Right lobe of liver (tissue), 6 donors: ENCODE results near the gene MAP3K1. TPM values are rescaled to one million over a fixed set of nuclear protein-coding genes. Genes with fewer than 3 reads are reported as not detected.

Source experiments
- ATAC-seq, 4 donors: fragments of 200-7000 bp; cut with Tn5 transposase; one replicate each; pipeline ENCODE4 v1.9.1; 2020; ENCODE audit warnings: mild to moderate bottlenecking in 4 of 4, moderate library complexity in 4 of 4
- DNase-seq, 3 donors: peaks; one replicate each; pipeline ENCODE4 v3.0.0-alpha.2; 2020
- H3K27ac ChIP-seq, 3 donors: fragments of 200-600 bp; one replicate each; pipeline ENCODE4 v1.8.0; 2022
- H3K27me3 ChIP-seq, 2 donors: fragments of 200-600 bp; one replicate each; pipeline ENCODE4 v1.8.0; 2022
- H3K36me3 ChIP-seq, 4 donors: fragments of 200-600 bp; sonication (generic) in 1 of 4; one replicate each; pipeline versions ENCODE4 v1.5.1 to v1.8.0; 2017 to 2022; ENCODE audit warnings: control low read depth in 1 of 4
- H3K4me1 ChIP-seq, 4 donors: fragments of 200-600 bp; sonication (generic) in 1 of 4; one replicate each; pipeline versions ENCODE4 v1.5.1 to v1.8.0; 2017 to 2022; ENCODE audit warnings: control low read depth in 1 of 4
- H3K4me3 ChIP-seq, 3 donors: fragments of 200-600 bp; one replicate each; pipeline ENCODE4 v1.8.0; 2022
- H3K9me3 ChIP-seq, 4 donors: fragments of 200-600 bp; sonication (generic) in 1 of 4; one replicate each; pipeline versions ENCODE4 v1.5.1 to v1.8.0; 2017 to 2022; ENCODE audit warnings: control low read depth in 1 of 4
- CTCF ChIP-seq, 4 donors: fragments of 200-600 bp in 3 of 4; fragments of 450-650 bp in 1 of 4; IDR thresholded peaks; one replicate each; pipeline versions ENCODE4 v1.5.1 to v1.8.0; 2016 to 2022; ENCODE audit warnings: antibody characterized with exemption in 4 of 4, mild to moderate bottlenecking in 2 of 4
- POLR2A ChIP-seq: fragments of 450-650 bp; IDR thresholded peaks from one replicate; pipeline ENCODE4 v1.6.1; 2017; ENCODE audit warnings: antibody characterized with exemption, mild to moderate bottlenecking
- WGBS: methylation state at CpG from one replicate; pipeline ENCODE4 v1.1.6; 2018; ENCODE audit warnings: low coverage, low lambda C conversion rate; ENCODE audit not compliant: insufficient coverage; ENCODE audit errors: missing lambda C conversion rate; 5-methylcytosine and 5-hydroxymethylcytosine counted together
- intact Hi-C, 2 donors: fragments of 100-400 bp; cut with DNase I; formaldehyde crosslinking; loops; one replicate each; pipeline versions ENCODE4 v1.11.2 to v1.14.1; 2022
- total RNA-seq, 6 experiments: library from RNA; depleted of rRNA in 2 of 6; stranded (reverse); fragments of >200 nt in 2 of 6; fragmentation: NEBNext Ultra II Directional in 3 of 6; extraction: Animal tissue kit (Norgen Biotek cat#: 25700) in 3 of 6; gene quantifications; one replicate each; pipeline versions ENCODE4 v1.1.0 to v1.2.4, GENCODE V29; 2016 to 2023
- donor health status: DM: no; HTN: yes; CAD: no.
- donor health status: DM: no; HTN: no; CAD: no.
- donor health status: DM: no; HTN: no; CAD: no.
- donor health status: DM: no; HTN: yes; CAD: no.
- donor health status: DM: no; HTN: yes; CAD: no.

Gene MAP3K1
- total RNA-seq, 6 experiments from 2014 or later: 6.3 to 10.3 (median 8.3) TPM

- ATAC-seq: no peak
- Histone ChIP-seq H3K9me3 (no peaks in the 10 kb centered on the region), H3K27ac (no peak overlapping the region), H3K4me3 (no peak overlapping the region), H3K36me3 (no peaks in the 10 kb centered on the region), H3K27me3 (no peaks in the 10 kb centered on the region), H3K4me1 (peaks cover 0 to 13% (median 0%) of the 10 kb centered on the region in 4 donors)
- DNase-seq: no peak
- WGBS: 59% methylated on average over 3 of the region's 3 CpGs
- TF ChIP-seq POLR2A (no peak), CTCF (IDR thresholded peaks at IDR 0.05) (no peak)
- intact Hi-C loops: loop anchor here in 1 of 2 donors (10.0 kb wide), 1 partner anchor 563 kb away; no protein-coding TSS in a partner anchor
Observed at GRCh38 chr5:56837381-56837780, 22.0 kb downstream of the MAP3K1 start.

GRCh38 chr5:56837956-56838355 lies 22.6 kb downstream of the MAP3K1 start:
- 54% methylated on average over 1 of the region's 1 CpG for WGBS
- no peak overlapping the region for H3K27ac ChIP-seq
- intact Hi-C loops: loop anchor here in 1 of 2 donors (10.0 kb wide), 1 partner anchor 563 kb away; no protein-coding TSS in a partner anchor
- no peak for DNase-seq
- no peak for ATAC-seq
- no peak for TF ChIP-seq CTCF (IDR thresholded peaks at IDR 0.05)
- TF ChIP-seq POLR2A: no peak
- no peaks in the 10 kb centered on the region for H3K9me3 ChIP-seq
- H3K36me3 ChIP-seq: no peaks in the 10 kb centered on the region
- no peak overlapping the region for H3K4me3 ChIP-seq
- no peaks in the 10 kb centered on the region for H3K27me3 ChIP-seq
- peaks cover 0 to 13% (median 0%) of the 10 kb centered on the region in 4 donors for H3K4me1 ChIP-seq

GRCh38 chr5:56838409-56839039 lies 23.2 kb downstream of the MAP3K1 start:
- H3K27ac ChIP-seq: peak overlapping the region in 1 of 3 donors; percentile 8
- no peaks in the 10 kb centered on the region for H3K36me3 ChIP-seq

GRCh38 chr5:56839062-56839461 lies 23.7 kb downstream of the MAP3K1 start:
- DNase-seq: no peak
- Histone ChIP-seq H3K9me3 (no peaks in the 10 kb centered on the region), H3K36me3 (no peaks in the 10 kb centered on the region), H3K27me3 (no peaks in the 10 kb centered on the region), H3K27ac (peak overlapping the region in 1 of 3 donors; percentile 8), H3K4me3 (no peak overlapping the region), H3K4me1 (peaks cover 0 to 5% (median 0%) of the 10 kb centered on the region in 4 donors)
- WGBS: 57% methylated on average over 4 of the region's 4 CpGs
- ATAC-seq: no peak
- intact Hi-C loops: loop anchor here in 1 of 2 donors (10.0 kb wide), 1 partner anchor 564 kb away; no protein-coding TSS in a partner anchor
- TF ChIP-seq CTCF (IDR thresholded peaks at IDR 0.05) (no peak), POLR2A (no peak)

More at GRCh38 chr5:56838409-56839039, 23.2 kb downstream of the MAP3K1 start:
- peaks cover 0 to 8% (median 0%) of the 10 kb centered on the region in 4 donors for H3K4me1 ChIP-seq
- TF ChIP-seq CTCF (IDR thresholded peaks at IDR 0.05): peak; percentile 55 to 63 (median 60)
- no peak for TF ChIP-seq POLR2A
- H3K4me3 ChIP-seq: no peak overlapping the region
- no peaks in the 10 kb centered on the region for H3K9me3 ChIP-seq
- no peak for DNase-seq
- intact Hi-C loops: loop anchor here in 1 of 2 donors (10.0 kb wide), 1 partner anchor 564 kb away; no protein-coding TSS in a partner anchor
- no peaks in the 10 kb centered on the region for H3K27me3 ChIP-seq
- 18% methylated on average over 4 of the region's 4 CpGs for WGBS
- peak; percentile 81 to 91 (median 85) for ATAC-seq
